DND-41 (cell line): ENCODE data around the gene ACTL8.
A peak's percentile ranks its signal among the peaks of the same experiment; 100 is the strongest.

Source experiments
- ATAC-seq: fragments of 200-7000 bp; cut with Tn5 transposase; 3 replicates; pipeline ENCODE4 v1.9.1; 2021; ENCODE audit warnings: low read depth; ENCODE audit not compliant: insufficient read depth
- DNase-seq: peaks from one replicate; pipeline ENCODE4 v3.0.0-alpha.2; 2020
- H2AFZ ChIP-seq: 2 replicates; pipeline ENCODE4 v1.6.0; 2012; ENCODE audit warnings: low read depth, low read length
- H3K27ac ChIP-seq: 2 replicates; pipeline ENCODE4 v1.5.1; 2012; ENCODE audit warnings: low read length, inconsistent platforms
- H3K27me3 ChIP-seq: fragments of 200-600 bp; sonication (generic); 2 replicates; pipeline ENCODE4 v1.6.0; 2012; ENCODE audit warnings: low read length, mild to moderate bottlenecking, inconsistent platforms; ENCODE audit not compliant: insufficient read depth, poor library complexity
- H3K36me3 ChIP-seq: 2 replicates; pipeline ENCODE4 v1.5.1; 2012; ENCODE audit warnings: low read length, inconsistent platforms; ENCODE audit not compliant: insufficient read depth
- H3K4me1 ChIP-seq: 2 replicates; pipeline ENCODE4 v1.5.1; 2012; ENCODE audit warnings: mild to moderate bottlenecking, low read length; ENCODE audit not compliant: insufficient read depth
- H3K4me2 ChIP-seq: 2 replicates; pipeline ENCODE4 v1.6.0; 2012; ENCODE audit warnings: mild to moderate bottlenecking, moderate library complexity, low read length, inconsistent platforms; ENCODE audit not compliant: insufficient read depth
- H3K4me3 ChIP-seq, 2 experiments: fragments of 200-600 bp in 1 of 2; shearing (Covaris generic) in 1 of 2; 2 replicates each; pipeline ENCODE4 v1.5.1; 2012 to 2016; ENCODE audit warnings: inconsistent platforms in 2 of 2, low read length in 2 of 2, mild to moderate bottlenecking in 2 of 2, low read depth in 1 of 2, moderate library complexity in 1 of 2
- H3K79me2 ChIP-seq: 2 replicates; pipeline ENCODE4 v1.6.0; 2012; ENCODE audit warnings: low read length, inconsistent platforms; ENCODE audit not compliant: insufficient read depth
- H3K9ac ChIP-seq: 2 replicates; pipeline ENCODE4 v1.6.0; 2012; ENCODE audit warnings: low read depth, mild to moderate bottlenecking, inconsistent platforms, low read length, moderate library complexity
- H3K9me3 ChIP-seq: 2 replicates; pipeline ENCODE4 v1.5.1; 2012; ENCODE audit warnings: low read length, moderate library complexity, mild to moderate bottlenecking, inconsistent platforms; ENCODE audit not compliant: insufficient read depth, severe bottlenecking
- H4K20me1 ChIP-seq: 2 replicates; pipeline ENCODE4 v1.6.0; 2012; ENCODE audit warnings: low read length; ENCODE audit not compliant: insufficient read depth
- CTCF ChIP-seq: IDR thresholded peaks from 2 replicates; pipeline ENCODE4 v1.5.1; 2012; ENCODE audit warnings: borderline replicate concordance, low read length, moderate library complexity, mild to moderate bottlenecking; ENCODE audit not compliant: poor library complexity, severe bottlenecking; ENCODE audit errors: extremely low read depth
- EZH2 ChIP-seq: IDR thresholded peaks from 3 replicates; pipeline ENCODE4 v1.6.1; 2012; ENCODE audit warnings: borderline replicate concordance, low read depth, mild to moderate bottlenecking, moderate library complexity, low read length, inconsistent platforms; ENCODE audit not compliant: severe bottlenecking

Gene ACTL8

GRCh38 chr1:17759114-17759513 lies 4.0 kb downstream of the ACTL8 start:
- H2AFZ ChIP-seq = no peak overlapping the region
- ATAC-seq (no peak), DNase-seq (peak; percentile 26)
- no peaks in the 10 kb centered on the region for H4K20me1 ChIP-seq
- H3K4me3 ChIP-seq = no peak overlapping the region
- no peak overlapping the region for H3K4me2 ChIP-seq
- H3K79me2 ChIP-seq = no peaks in the 10 kb centered on the region
- H3K27me3 ChIP-seq = no peaks in the 10 kb centered on the region
- TF ChIP-seq CTCF (peak; percentile 56), EZH2 (no peak)
- no peak overlapping the region for H3K27ac ChIP-seq
- no peaks in the 10 kb centered on the region for H3K36me3 ChIP-seq
- no peak overlapping the region for H3K9ac ChIP-seq
- peaks cover 26% of the 10 kb centered on the region for H3K9me3 ChIP-seq
- H3K4me1 ChIP-seq = no peaks in the 10 kb centered on the region

DNA sequence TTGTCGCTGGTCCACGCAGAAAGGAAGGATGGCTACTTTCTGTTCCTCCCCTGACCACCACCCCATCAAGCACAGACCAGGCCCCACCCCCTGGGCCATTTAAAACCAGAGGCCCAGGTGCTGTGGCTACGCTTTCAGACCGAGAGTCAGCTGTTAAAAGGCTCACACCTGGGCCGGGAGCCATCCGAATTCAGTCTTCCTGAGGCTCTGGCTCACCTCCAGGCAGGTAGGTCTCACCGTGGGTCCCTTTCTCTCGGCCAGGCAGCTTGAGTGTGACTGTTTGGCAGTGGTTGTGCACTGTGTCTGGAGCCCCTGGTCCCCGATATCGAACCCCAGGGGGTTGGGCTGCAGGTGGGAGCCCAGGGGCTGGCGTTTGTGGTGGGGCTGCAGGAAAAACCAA lies 7.2 kb downstream of the ACTL8 start:
- no peaks in the 10 kb centered on the region for H4K20me1 ChIP-seq

DNA sequence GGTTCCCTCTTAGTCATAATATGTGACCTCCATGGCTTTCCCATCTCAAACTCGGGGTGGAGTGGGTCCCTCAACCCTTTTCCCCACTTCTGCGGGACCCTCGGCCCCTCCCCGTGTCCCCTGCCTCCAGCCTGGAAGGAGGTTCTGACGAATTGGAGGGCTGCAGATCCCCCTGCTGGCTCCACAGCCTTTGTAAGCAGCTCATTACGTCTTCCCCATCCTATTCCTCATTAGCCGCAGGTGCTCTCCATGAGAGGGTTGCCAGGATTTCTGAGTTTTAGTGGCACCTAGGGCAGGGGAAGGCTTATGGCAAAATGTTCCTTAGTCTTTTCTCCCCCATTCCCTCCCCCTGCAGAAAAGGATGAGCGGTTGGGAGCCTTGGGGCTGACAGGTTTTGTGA lies 8.3 kb downstream of the ACTL8 start:
- DNase-seq = no peak
- no peak overlapping the region for H3K9ac ChIP-seq
- H2AFZ ChIP-seq = no peak overlapping the region
- no peak for ATAC-seq
- no peaks in the 10 kb centered on the region for H4K20me1 ChIP-seq
- no peaks in the 10 kb centered on the region for H3K79me2 ChIP-seq
- no peak overlapping the region for H3K4me3 ChIP-seq
- no peaks in the 10 kb centered on the region for H3K4me1 ChIP-seq
- TF ChIP-seq EZH2 (no peak), CTCF (no peak)
- H3K27ac ChIP-seq = no peak overlapping the region
- peaks cover 2% of the 10 kb centered on the region for H3K27me3 ChIP-seq
- H3K4me2 ChIP-seq = no peak overlapping the region
- peaks cover 11% of the 10 kb centered on the region for H3K9me3 ChIP-seq
- H3K36me3 ChIP-seq = no peaks in the 10 kb centered on the region

More for the DNA sequence above, 7.2 kb downstream of the ACTL8 start:
- H3K9ac ChIP-seq = no peak overlapping the region
- no peaks in the 10 kb centered on the region for H3K27me3 ChIP-seq
- peaks cover 14% of the 10 kb centered on the region for H3K9me3 ChIP-seq
- ATAC-seq = no peak
- no peak overlapping the region for H3K4me2 ChIP-seq
- no peaks in the 10 kb centered on the region for H3K79me2 ChIP-seq
- H2AFZ ChIP-seq = no peak overlapping the region
- no peak for DNase-seq
- H3K4me3 ChIP-seq = no peak overlapping the region
- no peaks in the 10 kb centered on the region for H3K4me1 ChIP-seq
- H3K36me3 ChIP-seq = no peaks in the 10 kb centered on the region
- no peak overlapping the region for H3K27ac ChIP-seq
- no peak for TF ChIP-seq CTCF
- no peak for TF ChIP-seq EZH2

DNA sequence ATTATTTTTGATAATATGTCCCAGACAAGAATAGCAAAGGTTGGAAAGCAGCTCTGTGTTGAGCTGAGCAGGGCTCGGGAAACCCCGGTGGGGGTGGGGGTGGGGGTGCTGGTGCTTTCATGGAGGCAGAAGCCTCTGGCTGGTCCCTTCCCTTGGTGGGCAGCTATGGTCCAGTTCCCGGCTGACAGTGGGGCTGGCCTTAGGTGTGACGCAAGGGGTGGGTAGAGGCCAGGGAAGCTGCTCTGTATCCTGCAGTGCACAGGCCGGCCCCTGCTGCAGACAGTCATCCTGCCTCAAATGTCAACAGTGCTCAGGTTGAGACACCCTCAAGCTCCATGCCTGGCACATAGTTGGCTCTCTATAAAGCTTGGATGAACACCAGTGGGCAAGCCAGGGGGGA lies 8.9 kb downstream of the ACTL8 start:
- ATAC-seq (no peak), DNase-seq (no peak)
- Histone ChIP-seq H3K9ac (no peak overlapping the region), H3K4me2 (no peak overlapping the region), H3K27me3 (peaks cover 2% of the 10 kb centered on the region), H4K20me1 (no peaks in the 10 kb centered on the region), H3K4me1 (no peaks in the 10 kb centered on the region), H3K4me3 (no peak overlapping the region), H3K36me3 (no peaks in the 10 kb centered on the region), H3K9me3 (peaks cover 6% of the 10 kb centered on the region), H3K27ac (no peak overlapping the region), H2AFZ (no peak overlapping the region), H3K79me2 (no peaks in the 10 kb centered on the region)
- no peak for TF ChIP-seq EZH2
- no peak for TF ChIP-seq CTCF
